Measurements from ENCODE around the gene PALMD. TPM values are rescaled to one million over a fixed set of nuclear protein-coding genes. Genes with fewer than 3 reads are reported as not detected.

The PALMD gene
- total RNA-seq, 5 donors from 2014 or later (not counting 1 experiment from before 2014, with no cell fraction given), result 0.15 TPM; not detected in 4

- no peak for ATAC-seq (replicated peaks in 1 of 4)
- no peaks in the 10 kb centered on the region for H3K36me3 ChIP-seq (ENCODE audit: control insufficient read depth in 2 of 2, extremely low read depth in 1 of 2, insufficient read depth in 1 of 2, low read length in 1 of 2)
- H3K9me3 Mint-ChIP-seq, result no peaks in the 10 kb centered on the region
- DNase-seq, result no peak
- H3K4me3 Mint-ChIP-seq, result no peak overlapping the region
- no peaks in the 10 kb centered on the region for H3K36me3 Mint-ChIP-seq
- no peak overlapping the region for H3K4me3 ChIP-seq (ENCODE audit: control insufficient read depth in 1 of 2, extremely low read depth in 1 of 2, low read length in 1 of 2)
- H3K27me3 Mint-ChIP-seq, result peaks cover 6 to 10% of the 10 kb centered on the region in 2 donors
- no peak overlapping the region for H3K27ac ChIP-seq (ENCODE audit: low read length)
- POLR2A ChIA-PET, result no interaction called here
- H3K27ac Mint-ChIP-seq, result no peak overlapping the region
- no peaks in the 10 kb centered on the region for H3K9me3 ChIP-seq
- H3K4me1 ChIP-seq (ENCODE audit: control insufficient read depth in 1 of 2, extremely low read depth in 1 of 2, insufficient read depth in 2 of 2, low read length in 2 of 2), result no peaks in the 10 kb centered on the region
- peaks cover 0 to 6% (median 4%) of the 10 kb centered on the region in 3 donors for H3K4me1 Mint-ChIP-seq
- H3K27me3 ChIP-seq (replicated peaks in 1 of 2; ENCODE audit: control insufficient read depth in 2 of 2, extremely low read depth in 1 of 2, insufficient read depth in 2 of 2, low read length in 1 of 2), result peaks cover 0 to 7% of the 10 kb centered on the region in 2 experiments
- CTCF ChIA-PET, result no interaction called here
Measured at GRCh38 chr1:99641558-99641957, 4.4 kb upstream of the PALMD start.

GRCh38 chr1:99642053-99642452 is 3.9 kb upstream of the PALMD start:
- Histone ChIP-seq H3K27me3 (replicated peaks in 1 of 2; ENCODE audit: control insufficient read depth in 2 of 2, extremely low read depth in 1 of 2, insufficient read depth in 2 of 2, low read length in 1 of 2) (peaks cover 0 to 7% of the 10 kb centered on the region in 2 experiments), H3K27ac (ENCODE audit: low read length) (no peak overlapping the region), H3K36me3 (ENCODE audit: control insufficient read depth in 2 of 2, extremely low read depth in 1 of 2, insufficient read depth in 1 of 2, low read length in 1 of 2) (no peaks in the 10 kb centered on the region), H3K9me3 (no peaks in the 10 kb centered on the region), H3K4me3 (ENCODE audit: control insufficient read depth in 1 of 2, extremely low read depth in 1 of 2, low read length in 1 of 2) (no peak overlapping the region), H3K4me1 (ENCODE audit: control insufficient read depth in 1 of 2, extremely low read depth in 1 of 2, insufficient read depth in 2 of 2, low read length in 2 of 2) (no peaks in the 10 kb centered on the region)
- POLR2A ChIA-PET, result no interaction called here
- WGBS (ENCODE audit: insufficient coverage), result 63% methylated on average over 1 of the region's 7 CpGs
- Mint-ChIP-seq H3K36me3 (no peaks in the 10 kb centered on the region), H3K27me3 (peaks cover 6 to 10% of the 10 kb centered on the region in 2 donors), H3K9me3 (no peaks in the 10 kb centered on the region), H3K27ac (no peak overlapping the region), H3K4me1 (peaks cover 0 to 6% (median 4%) of the 10 kb centered on the region in 3 donors), H3K4me3 (no peak overlapping the region)
- no peak for ATAC-seq (replicated peaks in 1 of 4)
- no peak for DNase-seq
- CTCF ChIA-PET, result no interaction called here

GRCh38 chr1:99643021-99643779 is 2.7 kb upstream of the PALMD start:
- Mint-ChIP-seq H3K36me3 (no peaks in the 10 kb centered on the region), H3K4me1 (peaks cover 0 to 6% (median 4%) of the 10 kb centered on the region in 3 donors), H3K27me3 (peaks cover 11 to 15% of the 10 kb centered on the region in 2 donors), H3K27ac (no peak overlapping the region), H3K4me3 (no peak overlapping the region), H3K9me3 (no peaks in the 10 kb centered on the region)
- 50% methylated on average over 1 of the region's 1 CpG for WGBS (ENCODE audit: insufficient coverage)
- no peaks in the 10 kb centered on the region for H3K9me3 ChIP-seq
- H3K27me3 ChIP-seq (replicated peaks in 1 of 2; ENCODE audit: control insufficient read depth in 2 of 2, extremely low read depth in 1 of 2, insufficient read depth in 2 of 2, low read length in 1 of 2), result peaks cover 2 to 8% of the 10 kb centered on the region in 2 experiments
- ChIA-PET CTCF (no interaction called here), POLR2A (interaction anchor here in 1 of 2 donors (0.6 kb wide), 1 partner anchor 9 kb away, joined by 5 read pairs; no protein-coding TSS in a partner anchor)
- H3K27ac ChIP-seq (ENCODE audit: low read length), result no peak overlapping the region
- ATAC-seq (replicated peaks in 1 of 4) (no peak), DNase-seq (no peak)
- no peaks in the 10 kb centered on the region for H3K36me3 ChIP-seq (ENCODE audit: control insufficient read depth in 2 of 2, extremely low read depth in 1 of 2, insufficient read depth in 1 of 2, low read length in 1 of 2)
- no peak overlapping the region for H3K4me3 ChIP-seq (ENCODE audit: control insufficient read depth in 1 of 2, extremely low read depth in 1 of 2, low read length in 1 of 2)
- no peaks in the 10 kb centered on the region for H3K4me1 ChIP-seq (ENCODE audit: control insufficient read depth in 1 of 2, extremely low read depth in 1 of 2, insufficient read depth in 2 of 2, low read length in 2 of 2)

GRCh38 chr1:99644279-99645004 is 1.5 kb upstream of the PALMD start:
- H3K4me1 ChIP-seq (ENCODE audit: control insufficient read depth in 1 of 2, extremely low read depth in 1 of 2, insufficient read depth in 2 of 2, low read length in 2 of 2), result no peaks in the 10 kb centered on the region
- peaks cover 2 to 10% of the 10 kb centered on the region in 2 experiments for H3K27me3 ChIP-seq (replicated peaks in 1 of 2; ENCODE audit: control insufficient read depth in 2 of 2, extremely low read depth in 1 of 2, insufficient read depth in 2 of 2, low read length in 1 of 2)
- no peak overlapping the region for H3K27ac ChIP-seq (ENCODE audit: low read length)
- no peaks in the 10 kb centered on the region for H3K36me3 ChIP-seq (ENCODE audit: control insufficient read depth in 2 of 2, extremely low read depth in 1 of 2, insufficient read depth in 1 of 2, low read length in 1 of 2)
- no peak for DNase-seq
- WGBS (ENCODE audit: insufficient coverage), result 60% methylated on average over 1 of the region's 2 CpGs
- H3K4me3 ChIP-seq (ENCODE audit: control insufficient read depth in 1 of 2, extremely low read depth in 1 of 2, low read length in 1 of 2), result no peak overlapping the region
- H3K27me3 Mint-ChIP-seq, result peaks cover 14 to 21% of the 10 kb centered on the region in 2 donors
- no peaks in the 10 kb centered on the region for H3K9me3 ChIP-seq
- ChIA-PET CTCF (no interaction called here), POLR2A (no interaction called here)
- ATAC-seq (replicated peaks in 1 of 4), result no peak
- H3K4me1 Mint-ChIP-seq, result peaks cover 0 to 6% (median 4%) of the 10 kb centered on the region in 3 donors
- no peak overlapping the region for H3K27ac Mint-ChIP-seq
- H3K36me3 Mint-ChIP-seq, result no peaks in the 10 kb centered on the region
- H3K4me3 Mint-ChIP-seq, result no peak overlapping the region
- H3K9me3 Mint-ChIP-seq, result no peaks in the 10 kb centered on the region

- POLR2A ChIA-PET, result interaction anchor here in 1 of 2 donors (0.6 kb wide), 1 partner anchor 13 kb away, joined by 3 read pairs; no protein-coding TSS in a partner anchor
- DNase-seq (no peak), ATAC-seq (replicated peaks in 1 of 4) (no peak)
- H3K4me3 ChIP-seq (ENCODE audit: control insufficient read depth in 1 of 2, extremely low read depth in 1 of 2, low read length in 1 of 2), result no peak overlapping the region
- WGBS (ENCODE audit: insufficient coverage), result 81% methylated on average over 5 of the region's 5 CpGs
- no peak overlapping the region for H3K27ac ChIP-seq (ENCODE audit: low read length)
- peaks cover 2 to 10% of the 10 kb centered on the region in 2 experiments for H3K27me3 ChIP-seq (replicated peaks in 1 of 2; ENCODE audit: control insufficient read depth in 2 of 2, extremely low read depth in 1 of 2, insufficient read depth in 2 of 2, low read length in 1 of 2)
- Mint-ChIP-seq H3K4me3 (no peak overlapping the region), H3K36me3 (no peaks in the 10 kb centered on the region), H3K9me3 (no peaks in the 10 kb centered on the region), H3K27me3 (peaks cover 14 to 28% of the 10 kb centered on the region in 2 donors), H3K4me1 (peaks cover 0 to 6% (median 4%) of the 10 kb centered on the region in 3 donors), H3K27ac (no peak overlapping the region)
- H3K36me3 ChIP-seq (ENCODE audit: control insufficient read depth in 2 of 2, extremely low read depth in 1 of 2, insufficient read depth in 1 of 2, low read length in 1 of 2), result no peaks in the 10 kb centered on the region
- H3K9me3 ChIP-seq, result no peaks in the 10 kb centered on the region
- no peaks in the 10 kb centered on the region for H3K4me1 ChIP-seq (ENCODE audit: control insufficient read depth in 1 of 2, extremely low read depth in 1 of 2, insufficient read depth in 2 of 2, low read length in 2 of 2)
- CTCF ChIA-PET, result interaction anchor here in 1 of 2 donors (0.6 kb wide), 1 partner anchor 1708 kb away, joined by 5 read pairs; no protein-coding TSS in a partner anchor
Measured at GRCh38 chr1:99645203-99645602, 710 bp upstream of the PALMD start.

GRCh38 chr1:99646868-99647267 is 955 bp downstream of the PALMD start:
- Mint-ChIP-seq H3K27me3 (peaks cover 17 to 33% of the 10 kb centered on the region in 2 donors), H3K9me3 (no peaks in the 10 kb centered on the region), H3K4me3 (no peak overlapping the region), H3K27ac (no peak overlapping the region), H3K36me3 (no peaks in the 10 kb centered on the region), H3K4me1 (peaks cover 0 to 6% (median 4%) of the 10 kb centered on the region in 3 donors)
- Histone ChIP-seq H3K27me3 (replicated peaks in 1 of 2; ENCODE audit: control insufficient read depth in 2 of 2, extremely low read depth in 1 of 2, insufficient read depth in 2 of 2, low read length in 1 of 2) (peaks cover 2 to 10% of the 10 kb centered on the region in 2 experiments), H3K27ac (ENCODE audit: low read length) (no peak overlapping the region), H3K9me3 (no peaks in the 10 kb centered on the region), H3K36me3 (ENCODE audit: control insufficient read depth in 2 of 2, extremely low read depth in 1 of 2, insufficient read depth in 1 of 2, low read length in 1 of 2) (no peaks in the 10 kb centered on the region), H3K4me3 (ENCODE audit: control insufficient read depth in 1 of 2, extremely low read depth in 1 of 2, low read length in 1 of 2) (no peak overlapping the region), H3K4me1 (ENCODE audit: control insufficient read depth in 1 of 2, extremely low read depth in 1 of 2, insufficient read depth in 2 of 2, low read length in 2 of 2) (no peaks in the 10 kb centered on the region)
- no peak for DNase-seq
- ChIA-PET CTCF (no interaction called here), POLR2A (interaction anchor here in 1 of 2 donors (0.7 kb wide), 1 partner anchor 35 kb away, joined by 3 read pairs; no protein-coding TSS in a partner anchor)
- ATAC-seq (replicated peaks in 1 of 4), result no peak
- no CpG with 5 or more reads among the region's 5 CpGs for WGBS (ENCODE audit: insufficient coverage)

Data from T-cell (primary cell).